Endothelial cell of umbilical vein (primary cell): ENCODE results near the gene NANOS2. TPM values are rescaled to one million over a fixed set of nuclear protein-coding genes. Genes with fewer than 3 reads are reported as not detected.

Source experiments
- BruUV-seq: library from RNA; stranded (reverse); fragments of 400-500 nt; replicated peaks from 2 replicates; lab custom pipeline; 2021; lab: Mats Ljungman, UMichigan
- CTCF ChIA-PET: fragments of 300-600, 350-600 bp; sonication (Branson Sonifier 250); formaldehyde crosslinking; loops from one replicate; lab custom pipeline; 2021; ENCODE audit warnings: antibody characterized with exemption, inconsistent platforms; lab: Charles Lee
- POLR2A ChIA-PET: fragments of 300-600, 350-600 bp; sonication (Branson Sonifier 250); formaldehyde crosslinking; loops from one replicate; lab custom pipeline; 2021; ENCODE audit warnings: antibody characterized with exemption, inconsistent platforms; lab: Charles Lee
- DNase-seq: peaks from one replicate; pipeline ENCODE4 v3.0.0-alpha.2; 2011; ENCODE audit warnings: low read depth, low spot score
- FAIRE-seq: peaks from 2 replicates; lab custom pipeline; 2011; peaks lifted over from hg19 to GRCh38; lab: Jason Lieb, UNC
- H2AFZ ChIP-seq: 2 replicates; pipeline ENCODE4 v1.6.0; 2012; ENCODE audit warnings: low read depth, low read length, control low read depth, inconsistent platforms
- H3K27ac ChIP-seq: 2 replicates; pipeline ENCODE4 v1.5.1; 2011; ENCODE audit warnings: low read depth, mild to moderate bottlenecking, control low read depth, low read length, moderate library complexity; ENCODE audit not compliant: insufficient read depth
- H3K27me3 ChIP-seq, 2 experiments: 2 replicates each; pipeline versions ENCODE4 v1.6.0 to v1.6.1; 2011; ENCODE audit warnings: low read length in 2 of 2, mixed read lengths in 1 of 2; ENCODE audit not compliant: control insufficient read depth in 2 of 2, insufficient read depth in 2 of 2
- H3K36me3 ChIP-seq, 2 experiments: 2 replicates in 1 of 2; 3 replicates in 1 of 2; pipeline ENCODE4 v1.5.1; 2011; ENCODE audit warnings: low read length in 2 of 2, mild to moderate bottlenecking in 1 of 2, moderate library complexity in 1 of 2; ENCODE audit not compliant: control insufficient read depth in 2 of 2, insufficient read depth in 2 of 2; ENCODE audit errors: extremely low read depth in 1 of 2
- H3K4me1 ChIP-seq: 3 replicates; pipeline ENCODE4 v1.5.1; 2011; ENCODE audit warnings: mild to moderate bottlenecking, low read length; ENCODE audit not compliant: control insufficient read depth, insufficient read depth; ENCODE audit errors: extremely low read depth
- H3K4me2 ChIP-seq: 2 replicates; pipeline ENCODE4 v1.6.1; 2011; ENCODE audit warnings: low read length, control low read depth, mixed read lengths; ENCODE audit not compliant: insufficient read depth
- H3K4me3 ChIP-seq, 3 experiments: fragments of 200-600 bp in 1 of 3; sonication (generic), shearing (Covaris generic) in 1 of 3; replicated peaks in 1 of 3; 2 replicates each; pipeline ENCODE4 v1.5.1; 2011 to 2016; ENCODE audit warnings: control low read depth in 3 of 3, low read length in 3 of 3, mild to moderate bottlenecking in 2 of 3, inconsistent platforms in 1 of 3, low read depth in 1 of 3, moderate library complexity in 1 of 3; ENCODE audit not compliant: insufficient read depth in 1 of 3
- H3K79me2 ChIP-seq: 2 replicates; pipeline ENCODE4 v1.6.0; 2012; ENCODE audit warnings: low read length, inconsistent platforms; ENCODE audit not compliant: control insufficient read depth, insufficient read depth
- H3K9ac ChIP-seq: replicated peaks from 2 replicates; pipeline ENCODE3; 2011; ENCODE audit warnings: low read length, control low read depth; ENCODE audit not compliant: insufficient read depth; ENCODE audit errors: extremely low read depth
- H3K9me1 ChIP-seq: replicated peaks from 3 replicates; pipeline ENCODE4 v1.6.0; 2011; ENCODE audit warnings: mild to moderate bottlenecking, low read length; ENCODE audit not compliant: control insufficient read depth, insufficient read depth; ENCODE audit errors: extremely low read depth
- H3K9me3 ChIP-seq: replicated peaks from 2 replicates; pipeline ENCODE4 v1.5.1; 2012; ENCODE audit warnings: low read length, inconsistent platforms; ENCODE audit not compliant: control insufficient read depth, insufficient read depth
- H4K20me1 ChIP-seq: replicated peaks from 2 replicates; pipeline ENCODE3; 2011; ENCODE audit warnings: mild to moderate bottlenecking, low read length; ENCODE audit not compliant: control insufficient read depth, insufficient read depth; ENCODE audit errors: extremely low read depth
- EZH2 ChIP-seq: IDR thresholded peaks from 2 replicates; pipeline ENCODE4 v1.6.1; 2012; ENCODE audit warnings: borderline replicate concordance, low read depth, mild to moderate bottlenecking, moderate library complexity, low read length, inconsistent platforms; ENCODE audit not compliant: severe bottlenecking
- FOS ChIP-seq: IDR thresholded peaks from 2 replicates; pipeline ENCODE4 v1.6.1; 2011; ENCODE audit warnings: mild to moderate bottlenecking, low read length, moderate library complexity, borderline replicate concordance; ENCODE audit not compliant: insufficient read depth
- GATA2 ChIP-seq: IDR thresholded peaks from 2 replicates; pipeline ENCODE4 v1.7.0; 2011; ENCODE audit warnings: low read depth, mild to moderate bottlenecking, moderate library complexity, mixed read lengths, low read length; ENCODE audit not compliant: insufficient read length, insufficient read depth
- JUN ChIP-seq: IDR thresholded peaks from 2 replicates; pipeline ENCODE4 v1.6.1; 2011; ENCODE audit warnings: borderline replicate concordance, low read depth; ENCODE audit not compliant: insufficient read length, insufficient read depth
- MYC ChIP-seq: IDR thresholded peaks from one replicate; pipeline ENCODE4 v1.6.1; 2011; ENCODE audit warnings: mild to moderate bottlenecking, low read depth, low read length
- POLR2A ChIP-seq: IDR thresholded peaks from 2 replicates; pipeline ENCODE4 v1.6.1; 2012; ENCODE audit warnings: low read depth, mild to moderate bottlenecking, control low read depth, low read length
- POLR2AphosphoS5 ChIP-seq: IDR thresholded peaks from 2 replicates; pipeline ENCODE4 v1.6.1; 2012; ENCODE audit warnings: low read depth, mild to moderate bottlenecking, control low read depth, low read length, moderate library complexity; ENCODE audit not compliant: insufficient read depth
- dilution Hi-C: fragments of 300-500 bp; cut with MboI; formaldehyde crosslinking; loops from one replicate; pipeline ENCODE4 v1.15.0; 2019; ENCODE audit warnings: low sequenced_read_pairs; ENCODE audit not compliant: extremely low pct_ligation_motif_present
- intact Hi-C: fragments of 100-400 bp; cut with micrococcal nuclease; formaldehyde crosslinking; loops from one replicate; pipeline ENCODE4 v1.10.0; 2022
- polyA plus RNA-seq, 4 experiments: library from polyadenylated mRNA; depleted of rRNA in 3 of 4; stranded (reverse) in 3 of 4; unstranded in 1 of 4; fragments of >200 nt; gene quantifications; 2 replicates each; pipeline versions ENCODE4 v1.2.1 to v1.2.3, GENCODE V29; 2011 to 2012; ENCODE audit warnings: missing spikeins in 1 of 4
- total RNA-seq: library from RNA; stranded (reverse); gene quantifications from 2 replicates; pipeline ENCODE4 v1.2.3, GENCODE V29; 2021
- TF ChIP-seq, protein P1 (sequence below): IDR thresholded peaks from 2 replicates; pipeline ENCODE4 v1.6.1; 2011; ENCODE audit not compliant: insufficient read depth, insufficient read length
- TF ChIP-seq, protein P2 (sequence below), 2 donors: IDR thresholded peaks; 1 replicate in 1 of 2; 2 replicates in 1 of 2; pipeline ENCODE4 v1.5.1; 2011; ENCODE audit warnings: low read length in 2 of 2, mild to moderate bottlenecking in 2 of 2, moderate library complexity in 2 of 2, control low read depth in 1 of 2, inconsistent platforms in 1 of 2, low read depth in 1 of 2; ENCODE audit not compliant: insufficient read depth in 1 of 2; ENCODE audit errors: extremely low read depth in 1 of 2

Gene NANOS2
- total and polyA plus RNA-seq, 2 donors (not counting 3 experiments of a cell fraction or from before 2014, with no cell fraction given) = not detected

DNA sequence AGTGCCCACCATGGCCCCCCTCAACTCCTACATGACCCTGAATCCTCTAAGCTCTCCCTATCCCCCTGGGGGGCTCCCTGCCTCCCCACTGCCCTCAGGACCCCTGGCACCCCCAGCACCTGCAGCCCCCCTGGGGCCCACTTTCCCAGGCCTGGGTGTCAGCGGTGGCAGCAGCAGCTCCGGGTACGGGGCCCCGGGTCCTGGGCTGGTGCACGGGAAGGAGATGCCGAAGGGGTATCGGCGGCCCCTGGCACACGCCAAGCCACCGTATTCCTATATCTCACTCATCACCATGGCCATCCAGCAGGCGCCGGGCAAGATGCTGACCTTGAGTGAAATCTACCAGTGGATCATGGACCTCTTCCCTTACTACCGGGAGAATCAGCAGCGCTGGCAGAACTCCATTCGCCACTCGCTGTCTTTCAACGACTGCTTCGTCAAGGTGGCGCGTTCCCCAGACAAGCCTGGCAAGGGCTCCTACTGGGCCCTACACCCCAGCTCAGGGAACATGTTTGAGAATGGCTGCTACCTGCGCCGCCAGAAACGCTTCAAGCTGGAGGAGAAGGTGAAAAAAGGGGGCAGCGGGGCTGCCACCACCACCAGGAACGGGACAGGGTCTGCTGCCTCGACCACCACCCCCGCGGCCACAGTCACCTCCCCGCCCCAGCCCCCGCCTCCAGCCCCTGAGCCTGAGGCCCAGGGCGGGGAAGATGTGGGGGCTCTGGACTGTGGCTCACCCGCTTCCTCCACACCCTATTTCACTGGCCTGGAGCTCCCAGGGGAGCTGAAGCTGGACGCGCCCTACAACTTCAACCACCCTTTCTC lies 42.3 kb downstream of the NANOS2 start:
- peaks cover 2 to 9% of the 10 kb centered on the region in 2 experiments for H3K27me3 ChIP-seq
- H4K20me1 ChIP-seq = no peaks in the 10 kb centered on the region
- ChIA-PET POLR2A (no interaction called here), CTCF (no interaction called here)
- no peaks in the 10 kb centered on the region for H3K36me3 ChIP-seq
- H3K9me1 ChIP-seq = no peaks in the 10 kb centered on the region
- no peaks in the 10 kb centered on the region for H3K4me1 ChIP-seq
- no peak overlapping the region for H3K9ac ChIP-seq
- no peak overlapping the region for H2AFZ ChIP-seq
- dilution Hi-C loops (no loop called here), intact Hi-C loops (no loop called here)
- H3K9me3 ChIP-seq = no peaks in the 10 kb centered on the region
- DNase-seq (no peak), FAIRE-seq (no peak)
- BruUV-seq = no TSS peak
- H3K4me3 ChIP-seq = no peak overlapping the region
- no peaks in the 10 kb centered on the region for H3K79me2 ChIP-seq
- H3K27ac ChIP-seq = no peak overlapping the region
- TF ChIP-seq MYC (no peak), POLR2A (no peak), FOS (no peak), POLR2AphosphoS5 (no peak), GATA2 (no peak), EZH2 (no peak), JUN (no peak)
- TF ChIP-seq, protein P1, sequence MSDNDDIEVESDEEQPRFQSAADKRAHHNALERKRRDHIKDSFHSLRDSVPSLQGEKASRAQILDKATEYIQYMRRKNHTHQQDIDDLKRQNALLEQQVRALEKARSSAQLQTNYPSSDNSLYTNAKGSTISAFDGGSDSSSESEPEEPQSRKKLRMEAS = no peak
- TF ChIP-seq, protein P2, sequence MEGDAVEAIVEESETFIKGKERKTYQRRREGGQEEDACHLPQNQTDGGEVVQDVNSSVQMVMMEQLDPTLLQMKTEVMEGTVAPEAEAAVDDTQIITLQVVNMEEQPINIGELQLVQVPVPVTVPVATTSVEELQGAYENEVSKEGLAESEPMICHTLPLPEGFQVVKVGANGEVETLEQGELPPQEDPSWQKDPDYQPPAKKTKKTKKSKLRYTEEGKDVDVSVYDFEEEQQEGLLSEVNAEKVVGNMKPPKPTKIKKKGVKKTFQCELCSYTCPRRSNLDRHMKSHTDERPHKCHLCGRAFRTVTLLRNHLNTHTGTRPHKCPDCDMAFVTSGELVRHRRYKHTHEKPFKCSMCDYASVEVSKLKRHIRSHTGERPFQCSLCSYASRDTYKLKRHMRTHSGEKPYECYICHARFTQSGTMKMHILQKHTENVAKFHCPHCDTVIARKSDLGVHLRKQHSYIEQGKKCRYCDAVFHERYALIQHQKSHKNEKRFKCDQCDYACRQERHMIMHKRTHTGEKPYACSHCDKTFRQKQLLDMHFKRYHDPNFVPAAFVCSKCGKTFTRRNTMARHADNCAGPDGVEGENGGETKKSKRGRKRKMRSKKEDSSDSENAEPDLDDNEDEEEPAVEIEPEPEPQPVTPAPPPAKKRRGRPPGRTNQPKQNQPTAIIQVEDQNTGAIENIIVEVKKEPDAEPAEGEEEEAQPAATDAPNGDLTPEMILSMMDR (IDR thresholded peaks at IDR 0.05; ENCODE audit: extremely low read depth in 1 of 2, insufficient read depth in 1 of 2, low read depth in 1 of 2, low read length in 2 of 2) = no peak
- no peak overlapping the region for H3K4me2 ChIP-seq
